HL-60/S4 (cell line): ENCODE results near the gene KMT2E.
"Not testable (repeated sequence)": the region's sequence is repeated elsewhere in the genome, so short reads cannot be mapped to it uniquely, and the experiment has no call there.

Experiments
- in situ Hi-C: fragments of 300-500 bp; cut with MboI; formaldehyde crosslinking; loops from 2 replicates; pipeline ENCODE4 v1.14.3; 2022; ENCODE audit warnings: low sequenced_read_pairs

The KMT2E gene, protein sequence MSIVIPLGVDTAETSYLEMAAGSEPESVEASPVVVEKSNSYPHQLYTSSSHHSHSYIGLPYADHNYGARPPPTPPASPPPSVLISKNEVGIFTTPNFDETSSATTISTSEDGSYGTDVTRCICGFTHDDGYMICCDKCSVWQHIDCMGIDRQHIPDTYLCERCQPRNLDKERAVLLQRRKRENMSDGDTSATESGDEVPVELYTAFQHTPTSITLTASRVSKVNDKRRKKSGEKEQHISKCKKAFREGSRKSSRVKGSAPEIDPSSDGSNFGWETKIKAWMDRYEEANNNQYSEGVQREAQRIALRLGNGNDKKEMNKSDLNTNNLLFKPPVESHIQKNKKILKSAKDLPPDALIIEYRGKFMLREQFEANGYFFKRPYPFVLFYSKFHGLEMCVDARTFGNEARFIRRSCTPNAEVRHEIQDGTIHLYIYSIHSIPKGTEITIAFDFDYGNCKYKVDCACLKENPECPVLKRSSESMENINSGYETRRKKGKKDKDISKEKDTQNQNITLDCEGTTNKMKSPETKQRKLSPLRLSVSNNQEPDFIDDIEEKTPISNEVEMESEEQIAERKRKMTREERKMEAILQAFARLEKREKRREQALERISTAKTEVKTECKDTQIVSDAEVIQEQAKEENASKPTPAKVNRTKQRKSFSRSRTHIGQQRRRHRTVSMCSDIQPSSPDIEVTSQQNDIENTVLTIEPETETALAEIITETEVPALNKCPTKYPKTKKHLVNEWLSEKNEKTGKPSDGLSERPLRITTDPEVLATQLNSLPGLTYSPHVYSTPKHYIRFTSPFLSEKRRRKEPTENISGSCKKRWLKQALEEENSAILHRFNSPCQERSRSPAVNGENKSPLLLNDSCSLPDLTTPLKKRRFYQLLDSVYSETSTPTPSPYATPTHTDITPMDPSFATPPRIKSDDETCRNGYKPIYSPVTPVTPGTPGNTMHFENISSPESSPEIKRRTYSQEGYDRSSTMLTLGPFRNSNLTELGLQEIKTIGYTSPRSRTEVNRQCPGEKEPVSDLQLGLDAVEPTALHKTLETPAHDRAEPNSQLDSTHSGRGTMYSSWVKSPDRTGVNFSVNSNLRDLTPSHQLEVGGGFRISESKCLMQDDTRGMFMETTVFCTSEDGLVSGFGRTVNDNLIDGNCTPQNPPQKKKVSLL (N-terminal part only)

DNA sequence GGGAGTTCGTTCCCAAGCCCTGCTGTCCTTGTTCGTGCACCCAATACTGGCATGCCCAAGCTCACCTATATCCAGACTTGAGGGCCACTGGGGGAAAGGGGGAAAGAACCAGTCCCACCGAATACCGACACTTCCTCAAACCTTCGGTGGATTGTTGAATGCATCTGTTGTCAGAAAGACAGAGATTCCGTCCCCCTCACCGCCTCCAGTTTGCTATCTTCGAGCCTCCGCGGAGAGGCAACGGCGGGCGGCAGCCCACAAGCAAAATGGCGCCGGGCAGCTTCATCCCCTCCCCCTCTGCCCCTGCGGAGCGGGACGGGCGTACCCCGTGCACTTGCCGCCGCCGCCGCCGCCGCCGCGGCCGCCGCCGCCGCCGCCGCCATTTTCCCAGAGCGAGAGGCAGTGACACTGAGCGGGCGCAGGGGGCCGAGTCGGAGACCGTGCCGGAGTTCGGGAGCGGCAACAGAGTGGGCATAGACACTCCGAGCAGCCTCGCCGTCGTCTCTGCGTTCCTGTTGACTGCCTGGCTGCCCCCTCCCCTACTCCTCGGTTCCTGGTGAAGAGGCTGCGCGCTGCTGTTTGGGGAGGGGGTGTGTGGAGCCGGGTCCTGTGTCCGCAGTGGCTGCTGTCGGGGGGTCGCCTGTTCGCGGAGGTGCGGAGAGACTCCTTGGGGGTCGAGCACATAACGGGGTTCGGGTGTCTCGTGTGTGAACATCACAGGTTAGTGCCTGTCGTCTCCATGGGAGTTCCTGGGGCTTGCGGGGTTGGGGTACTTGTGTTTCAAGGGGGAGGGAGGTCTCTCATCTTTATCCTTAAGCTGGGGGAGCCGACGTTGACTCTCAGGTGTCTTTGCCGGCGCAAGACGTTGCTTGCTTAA is at the start of gene KMT2E:
TSS of gene KMT2E (plus strand) at position 390 of the 877 bp plus-strand sequence. CDS start 26,748 bp downstream, outside the sequence.
- in situ Hi-C loops: no loop called here

DNA sequence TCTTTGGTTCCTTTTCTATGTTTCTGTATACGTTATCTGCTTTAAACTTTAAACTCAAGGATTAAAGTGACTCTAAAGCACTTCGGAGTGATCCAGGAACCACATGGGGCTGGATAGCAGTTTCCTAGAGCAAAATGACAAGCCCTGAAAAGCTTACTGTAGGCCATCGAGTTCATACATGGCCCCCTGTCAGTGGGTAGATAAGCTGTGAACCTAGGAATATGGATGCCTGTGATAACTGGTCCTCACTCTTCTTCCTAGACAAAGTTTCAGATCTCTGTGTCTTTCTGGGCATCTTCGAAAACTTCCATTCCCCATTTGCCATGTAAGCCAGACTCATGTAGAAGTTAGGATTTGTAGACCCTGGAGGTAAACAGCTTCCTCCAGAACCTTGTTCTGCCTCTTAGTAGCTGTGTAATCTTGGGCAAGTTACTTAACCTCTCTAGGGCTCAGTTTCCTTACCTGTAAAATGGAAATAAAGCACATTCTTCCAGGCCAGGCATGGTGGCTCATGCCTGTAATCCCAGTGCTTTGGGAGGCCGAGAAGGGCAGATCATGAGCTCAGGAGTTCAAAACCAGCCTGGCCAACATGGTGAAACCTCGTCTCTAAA is 49.3 kb upstream of the KMT2E start:
- in situ Hi-C loops: no loop called here

DNA sequence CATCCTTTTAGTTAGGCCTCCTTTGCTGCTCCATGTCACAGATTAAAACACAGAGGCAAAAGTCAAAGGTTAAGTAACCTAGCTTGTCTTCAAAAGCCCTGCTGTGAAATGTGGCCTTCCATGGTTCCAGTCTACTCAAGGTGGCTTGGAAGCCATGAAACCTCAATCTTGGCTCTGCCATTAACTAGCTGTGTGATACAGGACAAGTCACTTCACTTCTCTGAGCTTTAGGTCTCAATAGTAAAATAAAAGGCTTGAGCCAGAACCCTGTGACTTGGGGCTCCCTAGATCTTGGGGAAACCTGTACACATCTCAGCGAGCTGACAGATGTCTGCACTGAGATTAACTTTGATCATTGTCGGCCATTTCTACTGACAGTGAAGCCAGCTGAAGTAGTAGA is 48.0 kb upstream of the KMT2E start:
- in situ Hi-C loops: no loop called here

DNA sequence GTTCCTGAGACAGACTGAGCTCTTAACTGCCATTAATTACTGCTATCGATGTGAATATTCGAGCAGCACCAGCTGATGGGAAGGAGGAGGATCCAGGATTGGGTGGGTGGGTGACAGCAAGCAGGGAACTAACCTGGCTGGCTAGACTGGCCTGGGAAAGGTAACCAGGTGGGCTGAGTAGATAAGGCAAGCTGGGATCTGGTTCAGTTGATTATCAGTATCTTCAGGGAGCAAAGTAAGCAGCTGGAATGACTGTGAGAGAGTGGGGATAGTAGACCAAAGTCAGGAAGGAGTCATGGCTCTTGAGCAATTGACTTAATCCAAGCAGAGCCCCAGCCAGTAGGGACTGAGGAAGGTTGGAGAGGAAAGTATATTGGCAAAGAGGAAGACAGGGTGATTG is 46.9 kb upstream of the KMT2E start:
- in situ Hi-C loops: no loop called here

DNA sequence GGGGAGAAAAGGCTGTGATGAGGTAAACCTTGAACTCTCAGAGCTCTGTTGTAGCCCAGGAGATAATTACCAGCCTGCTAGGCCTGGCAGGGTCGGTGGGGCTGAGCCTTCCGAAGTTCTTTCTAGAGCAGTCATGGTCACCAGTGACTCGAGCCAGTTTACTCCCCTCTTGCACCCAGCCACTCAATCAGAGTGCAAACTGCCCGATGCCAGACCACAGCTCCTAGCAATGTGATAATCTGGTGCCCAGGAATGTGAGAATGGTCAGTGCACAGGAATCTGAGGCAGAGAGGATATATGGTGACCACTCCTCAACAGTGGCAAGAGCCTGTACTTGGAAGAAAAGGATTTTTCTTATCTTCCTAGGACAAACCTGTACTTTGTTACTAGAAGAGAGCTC is 46.4 kb upstream of the KMT2E start:
- in situ Hi-C loops: no loop called here

DNA sequence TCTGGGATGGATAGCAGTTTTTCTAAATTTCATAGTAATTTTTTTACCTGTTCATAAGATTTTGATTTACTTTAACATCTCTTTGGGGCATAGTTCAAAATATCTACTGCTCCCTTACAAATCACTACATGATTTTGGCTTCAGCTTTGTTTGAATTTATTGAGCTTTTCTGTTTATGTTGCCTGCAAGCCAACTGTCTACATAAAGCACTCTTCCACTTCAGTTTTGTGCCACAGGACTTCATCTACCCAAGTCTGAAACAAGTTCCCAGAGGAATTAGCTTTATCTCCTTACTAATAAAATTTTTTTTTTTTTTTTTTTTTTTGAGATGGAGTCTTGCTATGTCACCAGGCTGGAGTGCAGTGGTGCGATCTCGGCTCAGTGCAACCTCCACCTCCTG is 45.4 kb upstream of the KMT2E start:
- in situ Hi-C loops: no loop called here

DNA sequence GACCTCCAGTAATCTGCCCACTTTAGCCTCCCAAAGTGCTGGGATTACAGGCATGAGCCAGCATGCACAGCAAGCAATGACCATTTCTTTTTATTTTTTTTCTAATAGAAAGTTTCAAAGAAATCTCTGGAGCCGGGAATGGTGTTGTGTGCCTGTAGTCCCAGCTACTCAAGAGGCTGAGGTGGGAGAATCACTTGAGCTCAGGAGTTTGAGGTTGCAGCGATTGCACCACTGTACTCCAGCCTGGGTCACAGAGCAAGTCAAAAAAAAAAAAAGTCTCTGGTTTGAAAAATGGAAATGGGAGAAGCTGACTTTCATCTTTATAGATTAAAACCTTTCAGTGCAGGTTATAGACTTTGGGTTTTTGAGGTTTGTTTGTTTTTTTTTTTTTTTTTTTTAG is 44.8 kb upstream of the KMT2E start:
- in situ Hi-C loops: no loop called here

DNA sequence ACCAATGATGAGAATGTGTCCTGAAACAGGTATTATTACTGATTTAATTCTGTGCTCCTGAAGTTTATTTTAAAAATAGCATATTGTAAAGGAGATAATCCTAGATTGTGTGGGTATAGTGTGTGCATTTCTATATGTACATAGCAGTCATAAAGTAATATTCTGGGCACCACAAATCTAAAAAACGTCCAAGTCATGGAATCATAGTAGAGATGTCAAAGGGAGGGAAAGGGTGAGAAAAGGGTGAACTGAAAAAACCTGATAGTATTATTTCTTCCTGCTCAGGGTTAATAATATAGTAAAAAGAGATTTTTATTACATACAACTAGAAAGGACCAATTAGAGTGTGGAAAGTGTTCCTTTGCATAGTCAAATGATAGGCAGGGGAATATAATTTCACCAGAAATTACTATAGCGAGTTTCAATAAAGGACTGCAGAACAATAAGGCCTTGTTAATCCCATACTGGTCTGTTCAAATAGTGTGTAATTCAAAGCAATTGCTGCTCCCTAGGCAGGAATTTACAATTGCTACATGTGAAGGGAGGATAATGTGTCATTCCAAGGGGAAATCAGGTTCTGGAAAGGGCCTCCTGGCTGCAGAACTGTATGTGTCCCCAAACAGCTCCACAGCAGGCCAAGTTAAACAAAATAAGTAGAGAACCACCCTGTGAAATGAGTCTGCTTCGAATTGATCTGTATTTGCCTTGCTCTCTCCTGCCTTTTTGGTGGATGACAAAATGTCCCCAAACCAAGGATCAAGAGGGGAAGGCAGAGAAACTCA is 42.5 kb upstream of the KMT2E start:
- in situ Hi-C loops: no loop called here

DNA sequence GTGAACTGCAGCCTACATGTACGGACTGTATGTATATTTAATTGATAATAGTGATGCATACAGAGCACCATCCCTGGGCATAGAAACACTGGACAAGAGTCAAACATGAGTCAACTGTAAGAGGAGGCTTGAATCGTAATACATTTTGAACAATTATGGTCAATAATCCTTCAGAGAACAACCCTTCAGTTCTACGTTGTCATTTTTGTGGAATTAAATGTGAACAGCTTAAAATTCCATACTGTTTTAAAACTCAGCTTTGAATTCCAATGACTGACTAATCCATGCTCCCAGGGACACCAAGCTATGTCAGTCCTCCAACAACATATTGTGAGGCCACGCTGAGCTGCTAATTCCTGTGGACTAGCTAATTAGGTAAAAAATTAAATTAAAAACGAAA is 41.5 kb upstream of the KMT2E start:
- in situ Hi-C loops: no loop called here

DNA sequence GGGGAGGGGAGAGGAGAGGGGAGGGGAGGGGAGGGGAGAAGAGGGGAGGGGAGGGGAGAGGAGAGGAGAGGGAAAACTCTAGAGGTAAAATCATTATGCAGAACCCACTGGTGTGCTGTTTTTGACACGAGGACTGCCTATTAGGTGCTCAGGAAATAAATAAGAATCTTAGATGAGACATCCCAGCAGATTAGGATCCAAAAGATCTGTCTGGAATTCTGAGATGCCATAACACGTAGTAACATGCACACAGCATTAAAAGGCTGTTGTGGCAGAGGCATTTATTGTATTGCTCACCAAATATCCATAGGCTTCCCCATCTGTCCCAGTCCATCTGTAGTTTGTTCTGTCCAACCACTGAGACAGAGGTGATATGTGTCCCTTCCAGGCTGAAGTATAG is 40.8 kb upstream of the KMT2E start:
- in situ Hi-C loops: no loop called here

DNA sequence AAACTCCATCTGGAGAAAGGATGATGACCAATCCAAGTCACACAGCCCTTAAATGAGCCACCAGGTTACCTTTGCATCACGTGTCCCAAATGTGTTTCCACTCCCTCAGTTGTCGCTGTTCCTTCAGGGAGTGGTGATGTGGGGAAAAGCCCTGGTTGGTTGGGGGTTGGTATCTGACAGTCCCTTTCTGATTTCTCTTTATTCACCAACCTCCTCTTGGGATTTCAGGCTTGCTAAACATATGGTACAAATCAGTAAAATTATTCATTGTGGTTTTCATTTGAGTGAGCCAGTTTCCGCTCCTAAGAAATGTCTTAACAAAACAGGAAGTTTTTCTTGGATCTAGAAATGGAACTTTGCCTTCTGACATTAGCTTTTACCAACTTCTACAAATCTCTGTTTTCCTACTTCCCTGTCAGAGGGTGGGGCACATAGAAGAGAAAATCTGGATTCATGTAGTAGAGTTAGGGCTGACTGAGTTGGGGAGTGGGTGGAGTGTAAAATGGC is 40.0 kb upstream of the KMT2E start:
- in situ Hi-C loops: no loop called here

DNA sequence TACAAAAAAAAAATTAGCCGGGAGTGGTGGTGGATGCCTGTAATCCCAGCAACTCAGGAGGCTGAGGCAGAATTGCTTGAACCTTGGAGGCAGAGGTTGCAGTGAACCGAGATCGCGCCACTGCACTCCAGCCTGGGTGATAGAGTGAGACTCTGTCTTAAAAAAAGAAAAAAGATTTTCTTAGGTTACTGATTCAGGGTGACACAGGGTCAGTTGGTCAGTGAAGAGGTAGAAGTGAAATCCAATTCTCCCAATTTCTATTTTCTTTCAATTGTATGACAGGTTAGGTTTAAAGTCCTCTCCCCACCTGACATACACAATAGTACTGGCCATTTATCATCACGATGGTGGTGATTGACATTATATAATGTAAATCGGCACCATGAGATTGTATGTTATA is 38.5 kb upstream of the KMT2E start:
- in situ Hi-C loops: not testable (repeated sequence)

DNA sequence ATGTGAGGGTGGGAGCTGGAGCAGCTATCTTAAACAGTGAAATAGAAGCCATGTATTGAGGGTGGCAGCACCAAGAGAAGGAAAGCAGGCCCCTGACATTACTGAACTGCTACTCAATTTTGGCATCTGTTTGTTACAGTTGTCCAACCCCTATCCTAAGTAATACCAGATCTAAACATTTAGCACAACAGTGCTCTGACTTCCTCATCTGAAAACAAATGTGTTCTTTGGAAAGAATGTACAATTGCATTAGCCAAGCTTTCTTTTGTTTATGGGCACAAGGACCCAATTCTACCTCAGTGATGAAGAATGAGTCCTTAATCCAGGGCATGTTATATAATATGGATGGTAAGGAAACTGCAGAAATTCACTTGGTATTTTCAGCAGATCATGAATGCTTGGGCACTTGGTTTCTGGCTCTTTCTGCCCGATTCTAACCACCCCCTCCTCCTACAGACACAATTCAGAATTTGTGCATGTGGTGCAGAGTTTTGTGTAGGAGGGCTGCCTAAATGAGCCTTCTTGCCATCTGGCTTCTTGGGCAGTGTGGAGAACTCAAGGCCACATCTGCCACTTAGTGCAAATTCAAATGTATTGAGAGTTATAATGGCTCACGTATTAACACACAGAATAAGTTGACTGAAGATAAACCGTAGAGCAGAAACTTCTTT is 36.9 kb upstream of the KMT2E start:
- in situ Hi-C loops: no loop called here

DNA sequence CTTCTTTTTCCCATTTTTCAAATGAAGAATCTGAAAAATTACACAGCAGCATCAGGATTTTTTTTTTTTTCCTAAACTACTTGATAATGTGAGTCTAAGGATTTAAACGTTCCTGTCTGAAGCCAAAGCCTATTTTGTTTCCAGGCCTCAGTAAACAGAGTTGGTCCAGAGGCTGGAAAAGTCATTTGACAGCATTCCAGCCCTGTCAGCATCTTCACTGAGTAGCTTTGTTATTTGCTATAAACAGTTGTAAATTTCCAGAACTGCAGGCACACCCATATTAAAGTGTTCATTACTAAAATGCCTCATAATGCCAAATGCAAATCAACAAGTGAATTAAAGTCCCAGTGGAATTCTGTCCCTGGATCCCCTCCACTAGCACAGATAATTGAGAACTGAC is 35.5 kb upstream of the KMT2E start:
- in situ Hi-C loops: no loop called here

DNA sequence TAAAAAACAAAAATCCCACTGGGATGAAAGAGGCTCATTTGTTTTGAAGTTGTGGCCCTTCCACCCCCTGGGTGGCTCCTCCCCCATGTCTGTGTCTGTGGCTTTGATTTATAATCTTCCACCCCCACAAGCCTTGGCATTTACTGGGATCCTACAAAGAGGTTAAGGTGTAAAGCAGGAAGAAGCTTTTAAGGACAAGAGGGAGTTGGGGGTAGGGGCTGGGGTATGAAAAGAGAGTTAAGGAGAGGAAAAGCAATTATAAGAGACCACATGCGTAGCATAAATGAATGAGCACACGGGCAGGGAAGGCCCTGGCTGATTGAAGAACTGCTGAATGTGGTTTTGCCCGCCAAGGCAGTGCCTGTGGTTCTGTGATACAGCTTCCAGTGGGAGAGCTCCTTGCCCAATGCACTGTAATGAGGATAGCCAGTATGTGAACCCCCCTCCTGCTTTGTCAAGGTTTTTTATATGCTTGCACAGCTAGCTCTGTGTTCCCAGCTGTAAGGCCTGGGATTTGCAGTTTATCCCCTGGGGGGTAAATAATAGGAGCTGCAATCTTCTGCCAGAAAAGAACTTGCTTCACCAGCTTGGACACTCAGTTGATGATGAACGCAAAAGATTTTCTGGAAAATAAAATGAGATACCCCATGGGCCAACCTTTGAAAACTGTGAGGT is 34.7 kb upstream of the KMT2E start:
- in situ Hi-C loops: no loop called here

DNA sequence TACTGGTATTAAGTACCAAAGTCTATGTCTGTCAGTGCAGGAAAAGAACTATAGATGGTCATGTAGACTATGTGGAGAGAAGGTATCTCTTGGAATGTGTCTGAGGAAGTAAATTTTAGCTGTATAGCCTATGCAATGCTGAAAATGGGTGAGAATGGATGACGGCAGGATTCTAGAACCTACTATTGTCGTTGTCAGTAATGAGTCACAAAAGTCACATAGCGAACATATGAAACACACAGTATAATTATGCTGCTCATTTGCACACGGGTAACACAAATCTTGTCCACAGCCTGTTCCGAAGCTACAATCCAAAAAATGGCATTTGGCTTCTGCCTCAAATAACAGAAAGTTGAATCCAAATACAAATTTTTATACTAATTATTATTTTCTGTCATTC is 33.6 kb upstream of the KMT2E start:
- in situ Hi-C loops: no loop called here

DNA sequence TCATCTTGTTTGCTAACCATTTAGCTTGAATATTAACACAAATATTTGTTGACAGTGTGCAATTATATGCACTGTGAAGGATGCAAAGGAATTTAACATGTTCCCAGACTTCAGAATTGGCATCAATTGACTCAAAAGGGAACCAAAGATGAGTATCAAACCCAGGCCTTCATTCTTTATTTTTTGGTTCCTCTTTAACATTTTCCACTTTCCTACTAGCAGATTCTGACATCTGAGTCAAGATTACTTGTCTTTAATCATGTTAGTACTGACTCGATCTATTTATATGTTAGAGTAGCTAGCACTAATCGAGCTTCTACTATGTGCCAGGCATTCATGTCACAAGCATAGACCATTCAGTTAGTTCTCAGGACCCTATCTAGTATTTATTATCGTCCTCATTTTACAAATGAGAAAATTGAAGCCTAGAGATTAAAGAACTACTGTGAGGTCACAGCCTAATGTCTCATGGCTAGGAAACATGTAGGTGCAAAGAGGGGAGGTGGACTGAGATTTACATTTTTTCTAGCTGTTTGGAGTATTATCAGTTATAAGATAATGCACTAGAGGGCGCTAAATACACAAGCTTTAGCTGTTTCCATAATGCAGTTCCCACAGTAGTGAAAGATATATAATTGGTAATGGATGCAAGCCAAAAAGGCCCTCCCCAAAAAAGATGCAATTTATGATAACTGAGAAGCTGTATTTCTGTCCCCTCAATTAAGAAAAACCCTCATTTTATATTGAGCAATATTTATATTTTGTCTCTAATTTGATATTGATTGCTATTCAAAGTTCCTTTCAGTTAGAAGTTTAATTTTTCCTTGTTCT is 32.9 kb upstream of the KMT2E start:
- in situ Hi-C loops: no loop called here
